Thoracic aorta (tissue), 2 donors: ENCODE measurements around the gene ZNRF3. TPM values are rescaled to one million over a fixed set of nuclear protein-coding genes. Genes with fewer than 3 reads are reported as not detected.
A peak's percentile ranks its signal among the peaks of the same experiment; 100 is the strongest.

Experiments used
- ATAC-seq: fragments of 150-250 bp; one replicate; pipeline ENCODE4 v1.8.0; 2017; ENCODE audit warnings: low read depth; ENCODE audit not compliant: insufficient number of reproducible peaks, low FRiP score
- DNase-seq: peaks from one replicate; pipeline ENCODE4 v3.0.0-alpha.2; 2020; ENCODE audit warnings: low spot score
- H3K27ac ChIP-seq, 2 donors: fragments of 200-600 bp; sonication (generic); 1 replicate in 1 of 2; 2 replicates in 1 of 2; pipeline ENCODE4 v1.5.1; 2016; ENCODE audit warnings: mild to moderate bottlenecking in 2 of 2, moderate library complexity in 2 of 2
- H3K27me3 ChIP-seq: fragments of 200-600 bp; sonication (generic); replicated peaks from 2 replicates; pipeline ENCODE4 v1.6.0; 2016; ENCODE audit warnings: mild to moderate bottlenecking; ENCODE audit not compliant: insufficient read depth
- H3K36me3 ChIP-seq: fragments of 200-600 bp; sonication (generic); one replicate; pipeline ENCODE4 v1.5.1; 2016
- H3K4me1 ChIP-seq, 2 donors: fragments of 200-600 bp; sonication (generic); 1 replicate in 1 of 2; 2 replicates in 1 of 2; pipeline versions ENCODE4 v1.5.1 to v1.6.0; 2016; ENCODE audit warnings: low read depth in 2 of 2, mild to moderate bottlenecking in 1 of 2; ENCODE audit not compliant: control insufficient read depth in 1 of 2
- H3K4me3 ChIP-seq: fragments of 200-600 bp; sonication (generic); 2 replicates; pipeline ENCODE4 v1.5.1; 2016; ENCODE audit warnings: mild to moderate bottlenecking
- H3K9me3 ChIP-seq: fragments of 200-600 bp; sonication (generic); 2 replicates; pipeline ENCODE4 v1.5.1; 2016
- CTCF ChIP-seq: fragments of 200-600 bp; sonication (generic); IDR thresholded peaks from one replicate; pipeline ENCODE4 v1.5.1; 2019; ENCODE audit warnings: antibody characterized with exemption
- total RNA-seq, 2 donors: library from RNA; depleted of rRNA; stranded (reverse); fragments of >200 nt; gene quantifications; one replicate each; pipeline versions ENCODE4 v1.1.0 to v1.2.3, GENCODE V29; 2016

Gene ZNRF3
- total RNA-seq, 2 donors from 2014 or later = 17.2 to 23.1 TPM

DNA sequence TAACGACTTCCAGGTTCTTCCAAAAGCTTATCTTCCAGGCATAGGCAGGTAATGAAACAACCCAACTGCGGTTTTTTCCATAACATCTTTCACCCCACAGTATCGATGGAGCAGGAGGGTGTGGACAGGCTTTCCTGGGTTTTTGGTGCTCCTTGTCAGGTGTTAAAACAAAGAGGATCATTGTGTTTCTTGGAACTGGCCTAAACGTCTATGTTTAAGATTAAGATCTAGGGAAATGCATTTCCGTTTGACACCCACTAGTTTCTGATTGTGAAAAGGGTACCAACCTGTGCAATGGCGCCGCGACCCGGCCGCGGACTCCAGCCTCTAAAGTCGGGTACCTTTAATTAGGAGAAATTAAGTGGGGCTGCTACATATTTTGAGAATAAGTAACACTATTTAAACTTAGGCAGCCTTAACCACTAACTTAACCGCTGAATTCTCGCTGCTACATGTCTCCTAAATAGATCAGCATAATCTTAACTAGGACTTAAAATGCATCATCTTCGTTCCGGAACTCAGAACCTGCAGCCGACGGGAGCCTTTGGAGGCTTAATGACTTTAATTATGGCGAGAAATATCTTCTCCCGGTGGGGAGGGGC lies 146.7 kb downstream of the ZNRF3 start:
- no peak for DNase-seq
- no peak for TF ChIP-seq CTCF

GRCh38 chr22:29030618-29031226 lies 147.3 kb downstream of the ZNRF3 start:
- peak; percentile 40 for DNase-seq
- TF ChIP-seq CTCF = no peak

More for the DNA sequence above, 146.7 kb downstream of the ZNRF3 start:
- Histone ChIP-seq H3K9me3 (no peaks in the 10 kb centered on the region), H3K27ac (peak overlapping the region; percentile 81 to 93), H3K27me3 (no peaks in the 10 kb centered on the region), H3K4me1 (peaks cover 18 to 37% of the 10 kb centered on the region in 2 donors), H3K4me3 (peak overlapping the region; percentile 70), H3K36me3 (no peaks in the 10 kb centered on the region)
- no peak for ATAC-seq

DNA sequence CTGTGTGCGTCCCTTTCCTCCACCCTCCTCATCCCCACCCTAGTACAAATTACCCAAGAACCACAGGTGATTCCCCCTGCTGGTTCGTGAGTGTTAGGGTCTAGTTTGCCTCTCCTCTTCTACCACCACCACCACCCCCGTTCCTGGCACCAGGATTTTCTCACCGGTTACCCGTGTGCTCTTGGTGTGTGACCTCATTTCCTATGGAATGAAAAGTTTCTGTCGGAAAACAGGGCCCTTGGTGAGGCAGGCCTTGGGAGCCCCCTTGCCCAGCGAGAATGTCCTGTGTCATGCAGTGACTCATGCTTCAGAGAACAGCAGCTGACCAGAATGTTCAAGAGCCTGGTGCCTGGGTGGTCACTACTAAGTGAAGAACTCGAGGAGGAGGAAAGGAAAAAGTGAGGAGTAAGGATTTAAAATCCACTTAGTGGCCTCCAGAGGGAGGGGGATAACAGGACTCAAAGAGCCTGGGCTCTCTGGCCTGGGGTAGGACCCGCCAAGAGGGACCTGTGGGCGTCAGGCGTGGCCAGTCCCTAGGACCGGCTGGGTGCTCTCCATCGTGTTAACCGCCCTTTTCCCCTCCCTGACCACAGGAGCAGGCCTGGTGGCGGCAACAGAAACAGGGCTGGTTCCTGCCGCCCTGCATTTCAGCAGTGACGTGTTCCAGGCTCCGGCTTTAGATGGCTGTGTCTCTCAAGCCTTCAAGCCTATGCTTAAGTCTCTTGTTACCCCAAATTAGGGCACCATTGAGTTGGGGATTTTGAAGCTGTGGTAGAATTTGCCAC lies 148.0 kb downstream of the ZNRF3 start:
- peak overlapping the region; percentile 70 for H3K4me3 ChIP-seq
- no peaks in the 10 kb centered on the region for H3K27me3 ChIP-seq
- DNase-seq (peak; percentile 79), ATAC-seq (peak; percentile 89)
- H3K9me3 ChIP-seq = no peaks in the 10 kb centered on the region
- peaks cover 18 to 37% of the 10 kb centered on the region in 2 donors for H3K4me1 ChIP-seq
- no peaks in the 10 kb centered on the region for H3K36me3 ChIP-seq
- peak overlapping the region; percentile 81 to 93 for H3K27ac ChIP-seq
- TF ChIP-seq CTCF = peak; percentile 20

More at GRCh38 chr22:29030618-29031226, 147.3 kb downstream of the ZNRF3 start:
- H3K9me3 ChIP-seq = no peaks in the 10 kb centered on the region
- peak overlapping the region; percentile 81 to 93 for H3K27ac ChIP-seq
- H3K36me3 ChIP-seq = no peaks in the 10 kb centered on the region
- peak overlapping the region; percentile 70 for H3K4me3 ChIP-seq
- no peaks in the 10 kb centered on the region for H3K27me3 ChIP-seq
- ATAC-seq = no peak
- peaks cover 18 to 37% of the 10 kb centered on the region in 2 donors for H3K4me1 ChIP-seq

- DNase-seq = no peak
- Histone ChIP-seq H3K4me1 (peaks cover 18 to 37% of the 10 kb centered on the region in 2 donors), H3K9me3 (no peaks in the 10 kb centered on the region), H3K27ac (peak overlapping the region; percentile 81 to 93), H3K27me3 (no peaks in the 10 kb centered on the region), H3K36me3 (no peaks in the 10 kb centered on the region), H3K4me3 (peak overlapping the region; percentile 70)
- no peak for ATAC-seq
- TF ChIP-seq CTCF = no peak
Measured at GRCh38 chr22:29032014-29032475, 148.7 kb downstream of the ZNRF3 start.

DNA sequence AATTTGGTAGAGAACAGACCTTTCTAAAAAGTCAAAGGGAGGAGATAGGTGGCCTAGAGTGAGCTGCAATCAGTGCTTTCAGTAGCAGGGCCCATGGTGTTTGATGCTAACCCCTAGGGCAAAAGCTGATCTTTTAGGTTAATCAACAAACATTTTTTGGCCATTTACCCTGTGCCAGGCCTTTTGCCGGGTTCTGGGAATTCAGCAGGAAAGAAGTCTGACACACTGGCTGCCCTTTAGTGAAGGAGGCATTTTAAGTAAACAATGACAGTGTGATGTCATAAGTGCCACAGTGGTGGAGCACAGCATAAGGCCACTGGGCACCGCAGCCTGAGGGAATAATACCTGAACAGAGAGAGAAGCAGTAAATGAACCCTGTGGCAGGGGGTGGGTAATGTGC lies 149.2 kb downstream of the ZNRF3 start:
- peak overlapping the region; percentile 81 to 93 for H3K27ac ChIP-seq
- peaks cover 18 to 37% of the 10 kb centered on the region in 2 donors for H3K4me1 ChIP-seq
- DNase-seq (no peak), ATAC-seq (no peak)
- H3K9me3 ChIP-seq = no peaks in the 10 kb centered on the region
- H3K27me3 ChIP-seq = no peaks in the 10 kb centered on the region
- no peak overlapping the region for H3K4me3 ChIP-seq
- H3K36me3 ChIP-seq = no peaks in the 10 kb centered on the region
- TF ChIP-seq CTCF = no peak
